COLO668 (cell line): Measurements from ENCODE around the gene LSAMP.

Source experiments
- DNase-seq: peaks from one replicate; lab custom pipeline; 2025; ENCODE audit not compliant: unreplicated experiment; lab: John Stamatoyannopoulos, UW

LSAMP gene

GRCh38 chr3:116065501-116065900 lies 379.8 kb downstream of the LSAMP start:
- no peak for DNase-seq

GRCh38 chr3:116064646-116065045 lies 380.6 kb downstream of the LSAMP start:
- DNase-seq, result no peak

DNA sequence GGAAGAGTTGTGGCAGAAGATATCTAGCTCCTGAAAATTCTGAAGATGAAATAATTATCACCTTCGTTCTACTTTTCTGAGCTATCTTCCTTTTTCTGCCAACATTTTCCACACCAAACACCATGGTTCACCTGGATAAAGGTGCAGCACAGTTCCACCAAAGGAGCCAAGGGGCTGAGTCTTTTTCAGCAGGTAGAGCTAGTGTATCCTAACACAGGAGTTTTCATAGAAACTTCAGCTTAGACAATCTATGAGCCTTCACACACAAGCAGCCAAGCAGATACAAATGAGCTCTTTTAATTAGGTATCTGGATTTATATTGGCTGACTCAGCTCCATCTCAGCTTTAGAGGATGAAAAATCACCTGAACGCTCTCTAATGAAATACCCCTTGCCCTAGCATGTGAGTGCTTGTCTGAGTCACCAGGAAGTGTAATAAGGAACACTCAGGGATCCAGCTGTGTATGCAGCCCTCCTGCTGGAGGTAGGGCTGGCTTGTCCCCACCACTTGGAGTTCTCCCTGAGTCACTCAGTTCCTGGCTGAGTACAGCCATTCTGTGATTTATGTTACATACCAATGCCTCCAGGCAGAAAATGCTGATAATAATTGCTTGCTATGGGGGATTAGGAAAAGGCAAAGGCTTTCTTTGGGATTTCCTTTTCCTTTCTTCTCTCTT lies 385.7 kb downstream of the LSAMP start:
- peak; percentile 5 for DNase-seq

DNA sequence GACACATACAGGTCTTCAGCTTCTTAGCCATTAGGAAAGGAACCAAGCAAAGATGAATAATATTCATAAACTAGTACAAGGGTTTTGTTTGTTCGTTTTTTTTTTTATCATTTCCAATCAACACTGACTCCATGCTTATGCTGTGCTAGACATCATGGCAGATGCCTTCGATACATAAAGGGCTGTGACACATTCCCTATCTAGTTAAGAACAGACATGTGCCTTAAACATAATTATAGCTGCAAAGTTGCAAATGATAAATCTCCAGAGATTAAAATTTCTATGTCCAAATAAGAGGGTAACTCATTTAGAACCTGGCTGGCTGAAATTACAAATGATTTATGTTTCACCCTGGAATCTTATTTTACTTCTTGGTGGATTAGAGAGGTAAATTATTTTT lies 386.4 kb downstream of the LSAMP start:
- DNase-seq, result no peak

DNA sequence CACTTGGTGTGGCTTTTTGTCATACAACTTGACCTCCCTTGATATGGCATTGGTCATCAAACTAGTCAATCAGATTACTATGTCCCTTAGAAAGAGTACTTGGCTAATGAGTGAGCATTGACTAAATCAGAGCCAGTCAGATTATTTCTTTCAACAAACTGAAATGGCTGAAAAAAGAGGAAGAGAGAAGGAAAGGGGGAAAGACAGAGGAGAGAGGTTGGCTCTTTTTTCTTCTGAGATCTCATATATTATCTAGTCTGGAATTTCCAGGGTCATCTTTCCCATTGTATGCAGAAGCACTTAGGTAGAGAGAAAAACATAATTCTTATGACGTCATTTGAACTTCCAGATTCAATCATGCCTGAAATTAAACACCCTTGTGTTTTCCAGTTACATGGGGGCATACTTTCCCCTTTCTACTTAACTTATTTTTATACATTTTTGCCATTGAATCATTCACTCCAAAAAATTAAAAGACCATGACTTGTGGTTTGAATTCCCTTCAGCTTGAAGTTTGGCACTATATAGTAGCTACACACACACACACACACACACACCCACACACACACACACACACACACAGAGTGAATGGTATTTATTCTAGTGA lies 387.8 kb downstream of the LSAMP start:
- DNase-seq, result no peak

GRCh38 chr3:116056280-116056679 lies 389.0 kb downstream of the LSAMP start:
- DNase-seq, result no peak

GRCh38 chr3:116053017-116053416 lies 392.3 kb downstream of the LSAMP start:
- no peak for DNase-seq

DNA sequence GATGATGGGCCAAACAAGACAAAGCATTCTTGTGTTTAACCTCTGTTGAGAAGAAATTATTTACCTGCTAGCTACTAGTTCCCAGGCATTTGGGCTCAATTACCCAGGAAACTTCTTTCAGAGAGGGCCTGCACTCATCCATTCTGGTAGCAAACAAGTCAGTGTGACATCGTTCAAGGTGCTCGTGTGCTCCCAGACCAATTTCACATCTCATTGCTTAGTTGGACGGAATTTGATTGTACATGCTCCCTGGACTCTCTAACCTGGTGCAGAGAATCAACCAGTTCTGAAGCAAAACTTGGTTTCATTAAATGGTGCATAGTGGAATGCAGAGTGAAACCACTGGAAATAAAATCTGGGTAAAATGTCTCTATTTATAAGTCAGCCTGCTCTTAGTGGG lies 392.7 kb downstream of the LSAMP start:
- no peak for DNase-seq

DNA sequence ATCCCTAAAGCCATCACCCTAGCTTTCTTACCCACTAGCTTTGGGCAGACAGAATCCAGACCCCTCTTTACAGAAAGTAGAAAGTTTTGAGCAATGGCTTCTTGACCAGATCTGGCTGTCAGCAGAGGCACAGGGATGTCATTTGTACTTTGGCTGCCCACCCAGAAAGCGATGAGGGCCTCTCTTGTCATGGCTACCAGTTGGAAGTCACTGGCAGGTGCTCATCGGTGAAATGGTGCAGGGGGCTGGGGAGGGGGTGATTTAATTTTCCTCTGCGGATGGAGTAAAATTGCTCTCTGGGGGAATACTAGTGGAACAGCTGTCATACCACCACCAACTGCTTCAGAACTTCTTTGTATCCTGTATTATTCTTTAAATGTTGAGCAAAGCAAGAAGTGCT lies 393.7 kb downstream of the LSAMP start:
- DNase-seq, result no peak

DNA sequence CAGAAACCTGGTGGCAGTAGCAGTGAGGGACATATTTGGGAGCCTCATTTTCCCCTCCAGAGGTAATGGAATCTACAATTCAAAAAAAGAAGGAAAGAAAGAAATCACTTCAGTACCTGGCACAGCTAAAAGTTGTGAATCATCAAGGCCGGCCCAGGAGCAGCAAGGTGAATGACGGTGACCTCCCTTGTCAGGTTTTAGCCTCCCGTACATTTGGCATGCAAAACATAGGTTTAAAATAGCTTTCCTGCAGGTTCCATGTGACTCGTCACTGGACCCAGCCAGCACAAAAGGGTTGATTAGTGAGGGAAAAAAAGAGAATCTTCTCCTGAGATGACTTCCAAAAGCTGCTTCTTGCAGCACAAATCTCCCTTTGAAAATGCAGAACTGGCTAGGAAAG lies 394.2 kb downstream of the LSAMP start:
- DNase-seq, result no peak

GRCh38 chr3:116050311-116050915 lies 394.9 kb downstream of the LSAMP start:
- DNase-seq, result no peak

DNA sequence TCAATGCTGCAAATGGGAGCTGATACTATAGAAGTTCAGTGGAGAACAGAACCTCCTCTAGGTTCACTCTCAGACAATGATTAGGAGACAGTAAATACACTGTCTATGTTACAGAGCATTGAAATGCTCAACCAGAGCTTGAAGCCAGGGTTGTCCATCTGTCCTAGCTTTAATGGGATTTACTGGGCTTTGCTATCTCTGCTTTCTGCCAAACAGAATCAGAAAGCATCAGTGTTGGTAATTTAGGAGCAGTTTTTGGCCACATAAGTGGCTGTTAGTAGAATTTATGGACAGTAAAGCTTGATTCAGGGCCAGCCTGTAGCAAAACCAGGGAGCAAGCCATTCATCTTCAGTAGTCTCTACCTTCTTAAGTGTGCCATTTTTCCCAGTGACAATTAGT lies 396.3 kb downstream of the LSAMP start:
- DNase-seq, result no peak

DNA sequence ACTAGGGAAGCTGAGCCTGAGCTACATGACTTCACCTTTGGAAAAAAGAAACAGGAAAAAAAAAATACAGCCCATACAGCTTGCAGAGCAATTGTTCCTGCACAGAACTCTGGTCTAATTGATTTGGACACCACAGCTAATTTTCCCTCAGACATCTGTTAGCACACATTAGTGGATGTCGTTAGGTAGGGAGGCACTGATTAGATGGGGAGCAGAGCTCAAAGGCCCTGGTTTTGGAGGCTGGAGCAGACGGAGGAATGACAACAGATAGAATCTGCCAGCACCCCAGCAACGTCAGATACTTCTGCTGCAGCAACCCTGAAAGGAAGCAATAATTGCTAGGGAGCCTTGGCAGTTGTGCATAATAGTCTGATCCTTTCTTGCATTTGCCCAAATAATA lies 398.9 kb downstream of the LSAMP start:
- DNase-seq, result no peak

DNA sequence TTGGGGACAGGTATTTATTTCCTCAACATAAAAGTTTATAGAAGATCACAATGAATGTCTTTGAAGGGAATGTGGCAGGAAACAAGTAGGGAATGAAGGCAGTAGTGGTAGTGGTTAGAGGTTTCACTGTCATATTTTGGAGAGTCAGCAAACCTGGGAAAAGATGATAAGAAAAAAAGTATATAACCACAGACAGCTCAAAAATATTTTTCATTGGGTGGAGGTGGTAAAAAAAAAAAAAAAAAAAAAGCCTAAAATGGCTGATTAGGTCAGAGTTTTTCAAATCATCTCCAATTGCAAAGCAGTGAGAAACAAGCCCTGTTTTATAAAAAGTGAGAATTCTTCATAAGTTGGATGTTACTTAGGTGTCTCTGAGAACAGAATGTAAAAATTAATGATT lies 400.0 kb downstream of the LSAMP start:
- DNase-seq, result no peak

DNA sequence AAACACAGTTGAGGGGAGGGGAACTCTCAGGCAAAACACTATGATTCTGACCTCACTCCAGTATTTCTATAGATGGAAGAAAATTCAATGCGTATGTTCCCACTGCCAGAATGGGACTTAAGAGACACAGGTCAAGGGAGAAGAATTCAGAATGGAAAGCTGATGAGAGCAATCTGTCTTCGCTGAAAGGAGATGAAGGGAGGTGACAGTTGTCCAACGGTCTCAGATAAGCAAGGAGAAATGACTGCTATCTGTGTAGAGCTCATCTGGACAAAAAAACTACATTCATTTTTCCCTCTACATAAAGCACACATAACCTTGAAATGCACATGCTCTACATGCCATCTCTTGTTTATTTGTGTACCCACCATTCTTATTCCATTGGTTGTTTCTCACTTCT lies 405.1 kb downstream of the LSAMP start:
- DNase-seq, result no peak

DNA sequence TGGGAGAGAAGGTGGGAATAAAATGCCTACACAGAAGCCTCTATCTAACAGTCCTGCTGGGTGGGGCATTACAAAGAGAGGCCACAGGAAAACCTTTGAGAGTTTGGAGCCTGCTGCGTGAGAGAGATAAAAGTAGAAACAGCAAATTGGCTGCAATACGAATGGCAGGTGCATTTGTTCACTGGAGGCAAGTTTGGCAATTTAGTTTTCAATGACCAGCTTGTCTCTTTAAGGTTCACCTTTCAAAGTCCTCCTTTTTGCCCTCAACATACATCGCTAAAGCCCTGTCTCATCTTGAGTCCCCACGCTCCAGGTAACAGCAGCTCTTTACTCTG lies 405.7 kb downstream of the LSAMP start:
- no peak for DNase-seq

DNA sequence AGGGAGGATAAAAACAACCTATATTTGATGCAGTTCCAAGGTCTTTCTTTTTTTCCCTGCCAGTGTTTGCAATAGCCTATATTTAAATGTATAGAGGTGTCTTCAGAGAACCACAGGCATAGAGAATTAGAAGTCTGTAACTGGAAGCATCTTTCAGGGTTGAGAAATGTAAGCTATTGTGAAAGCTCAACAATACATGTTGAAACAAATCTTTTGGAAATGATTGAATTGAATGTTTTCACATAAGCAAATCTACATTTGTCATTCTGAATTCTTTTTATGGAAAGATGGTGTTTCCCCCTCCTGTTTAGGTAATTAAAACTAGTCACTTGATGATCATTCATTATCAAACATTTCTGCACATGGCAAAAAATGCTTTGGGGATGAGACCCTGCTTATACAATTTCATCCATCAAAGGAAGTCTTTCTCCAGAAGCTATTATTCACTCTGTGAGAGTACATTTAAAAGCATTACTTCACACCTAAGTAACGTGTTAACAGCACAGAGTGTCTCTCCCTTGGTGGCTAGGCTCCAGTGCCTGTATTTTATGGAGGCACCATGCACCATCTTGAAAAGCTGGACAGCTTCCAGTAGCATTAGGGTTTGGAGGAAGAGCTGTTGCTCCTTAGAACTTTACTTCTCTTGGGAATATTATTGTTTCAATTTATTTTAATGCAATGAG lies 406.2 kb downstream of the LSAMP start:
- DNase-seq, result no peak

GRCh38 chr3:116037954-116038911 lies 407.1 kb downstream of the LSAMP start:
- DNase-seq, result no peak

DNA sequence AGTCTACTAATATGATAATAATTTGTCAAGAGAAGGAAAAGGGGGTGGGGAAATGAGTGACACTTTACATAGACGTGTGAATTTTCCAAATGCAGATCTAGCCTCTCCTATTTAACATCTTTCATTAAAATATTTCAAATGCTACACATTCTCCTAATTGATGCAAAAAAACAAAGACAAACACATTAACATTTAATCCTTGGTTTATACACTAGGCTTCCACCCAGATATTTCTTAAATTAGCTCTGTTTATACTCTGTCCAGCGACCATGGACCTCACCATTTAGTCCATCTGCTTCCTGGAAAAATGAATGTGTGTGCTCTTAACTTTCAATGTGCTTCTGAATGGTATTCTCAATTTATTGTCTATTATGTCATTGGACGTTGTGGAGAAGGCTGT lies 409.9 kb downstream of the LSAMP start:
- no peak for DNase-seq

DNA sequence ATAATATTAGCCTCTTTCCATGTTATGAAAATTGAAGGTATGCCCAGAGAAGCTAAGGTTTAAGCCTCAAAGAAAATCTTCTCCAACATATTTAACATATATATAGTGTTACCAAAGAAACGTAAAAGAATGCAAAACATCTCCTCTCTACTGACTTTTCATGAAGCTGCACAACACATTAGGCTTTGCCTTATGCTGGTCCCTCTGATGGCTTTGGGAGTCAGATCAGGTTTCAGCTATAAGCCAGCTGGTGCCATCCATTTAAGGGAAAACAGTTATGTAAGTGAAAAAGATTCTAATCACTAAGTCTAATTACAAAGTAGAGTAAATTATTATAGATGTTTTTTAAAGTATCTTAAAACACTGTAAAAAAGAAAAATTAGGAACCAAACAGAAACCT lies 410.5 kb downstream of the LSAMP start:
- DNase-seq, result peak; percentile 0

GRCh38 chr3:116034086-116034485 lies 411.2 kb downstream of the LSAMP start:
- no peak for DNase-seq
